Aorta (tissue), 5 donors: ENCODE results near the gene TWIST2. TPM values are rescaled to one million over a fixed set of nuclear protein-coding genes. Genes with fewer than 3 reads are reported as not detected.
A peak's percentile ranks its signal among the peaks of the same experiment; 100 is the strongest.

Experiments
- ATAC-seq: fragments of 200-7000 bp; cut with Tn5 transposase; one replicate; pipeline ENCODE4 v1.9.1; 2022; ENCODE audit warnings: moderate library complexity; ENCODE audit not compliant: low FRiP score
- DNase-seq, 2 donors: peaks; one replicate each; pipeline ENCODE4 v3.0.0-alpha.2; 2020
- H3K27ac ChIP-seq, 2 donors: one replicate each; pipeline ENCODE4 v1.5.1; 2013; ENCODE audit warnings: low read length in 2 of 2, mild to moderate bottlenecking in 2 of 2, moderate library complexity in 2 of 2, control low read depth in 1 of 2, inconsistent platforms in 1 of 2, low read depth in 1 of 2
- H3K27me3 ChIP-seq, 2 donors: one replicate each; pipeline ENCODE4 v1.6.1; 2013; ENCODE audit warnings: control low read depth in 1 of 2, low read length in 1 of 2, mild to moderate bottlenecking in 1 of 2, moderate library complexity in 1 of 2; ENCODE audit not compliant: insufficient read depth in 2 of 2, control insufficient read depth in 1 of 2
- H3K36me3 ChIP-seq, 2 donors: one replicate each; pipeline ENCODE4 v1.6.1; 2013; ENCODE audit warnings: control low read depth in 1 of 2, low read length in 1 of 2, mild to moderate bottlenecking in 1 of 2; ENCODE audit not compliant: insufficient read depth in 2 of 2, control insufficient read depth in 1 of 2
- H3K4me1 ChIP-seq, 2 donors: one replicate each; pipeline ENCODE4 v1.6.1; 2013; ENCODE audit warnings: low read length in 2 of 2, control low read depth in 1 of 2, mild to moderate bottlenecking in 1 of 2, moderate library complexity in 1 of 2; ENCODE audit not compliant: insufficient read depth in 2 of 2, control insufficient read depth in 1 of 2
- H3K4me3 ChIP-seq, 2 donors: one replicate each; pipeline ENCODE4 v1.5.1; 2013; ENCODE audit warnings: low read length in 2 of 2, control low read depth in 1 of 2, mild to moderate bottlenecking in 1 of 2
- H3K9me3 ChIP-seq: one replicate; pipeline ENCODE4 v1.6.1; 2013; ENCODE audit warnings: mild to moderate bottlenecking, low read length; ENCODE audit not compliant: control insufficient read depth
- WGBS, 2 donors: extraction: QIAGEN DNeasy Blood & Tissue Kit; methylation state at CpG; one replicate each; pipeline ENCODE4 v1.1.7; 2013; 5-methylcytosine and 5-hydroxymethylcytosine counted together
- intact Hi-C, 2 donors: fragments of 100-400 bp; cut with DNase I; formaldehyde crosslinking; loops; one replicate each; pipeline versions ENCODE4 v1.14.2 to v1.15.0; 2022
- polyA plus RNA-seq, 2 donors: library from polyadenylated mRNA; stranded (reverse); fragments of 200-250 nt; gene quantifications; one replicate each; pipeline ENCODE4 v1.2.3, GENCODE V29; 2013
- total RNA-seq, 2 donors: library from RNA; stranded (reverse); fragmentation: NEBNext Ultra II Directional; extraction: Animal tissue kit (Norgen Biotek cat#: 25700); gene quantifications; one replicate each; pipeline ENCODE4 v1.2.1, GENCODE V29; 2021
- donor health status: healthy with polysubstance abuse.
- donor health status: Bipolar disorder and iron deficiency.
- donor health status: DM: no; HTN: no; CAD: no.
- donor health status: DM: no; HTN: no; CAD: no.
- donor health status: DM: yes; HTN: yes; CAD: no.

TWIST2 gene
- total and polyA plus RNA-seq, 4 donors: 6.0 to 20.8 (median 14.6) TPM

DNA sequence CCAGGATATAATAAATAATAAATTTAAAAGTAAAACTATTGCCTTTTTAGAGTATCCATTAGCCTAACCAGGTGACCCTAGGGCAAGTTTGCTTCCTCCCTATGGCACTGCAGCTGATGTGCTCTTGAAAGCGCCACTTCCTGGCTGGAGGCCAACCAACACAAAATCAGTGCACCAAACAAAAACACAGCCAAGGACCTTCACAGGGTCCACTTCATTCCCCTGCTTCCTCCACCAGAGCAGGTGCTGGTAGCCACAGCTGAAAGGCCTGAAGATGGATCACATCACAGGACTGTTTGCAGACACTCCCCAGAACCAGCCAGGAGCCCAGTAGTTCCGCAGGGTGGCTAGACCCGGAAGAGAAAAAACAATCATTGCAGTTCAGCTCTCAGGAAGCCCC lies 108.8 kb downstream of the TWIST2 start:
- ATAC-seq: no peak
- WGBS, 2 donors: 26 to 36% methylated on average over 3 of the region's 3 CpGs
- Histone ChIP-seq H3K4me1 (no peaks in the 10 kb centered on the region), H3K4me3 (no peak overlapping the region), H3K27ac (no peak overlapping the region), H3K27me3 (no peaks in the 10 kb centered on the region), H3K36me3 (no peaks in the 10 kb centered on the region), H3K9me3 (no peaks in the 10 kb centered on the region)
- peak in 1 of 2 donors; percentile 63 for DNase-seq
- intact Hi-C loops: loop anchor here in 1 of 2 donors (10.0 kb wide), 1 partner anchor 592 kb away; no protein-coding TSS in a partner anchor
